ENCODE results near the gene CD300E.
"Not testable (repeated sequence)": the region's sequence is repeated elsewhere in the genome, so short reads cannot be mapped to it uniquely, and the experiment has no call there.

CD300E gene

DNA sequence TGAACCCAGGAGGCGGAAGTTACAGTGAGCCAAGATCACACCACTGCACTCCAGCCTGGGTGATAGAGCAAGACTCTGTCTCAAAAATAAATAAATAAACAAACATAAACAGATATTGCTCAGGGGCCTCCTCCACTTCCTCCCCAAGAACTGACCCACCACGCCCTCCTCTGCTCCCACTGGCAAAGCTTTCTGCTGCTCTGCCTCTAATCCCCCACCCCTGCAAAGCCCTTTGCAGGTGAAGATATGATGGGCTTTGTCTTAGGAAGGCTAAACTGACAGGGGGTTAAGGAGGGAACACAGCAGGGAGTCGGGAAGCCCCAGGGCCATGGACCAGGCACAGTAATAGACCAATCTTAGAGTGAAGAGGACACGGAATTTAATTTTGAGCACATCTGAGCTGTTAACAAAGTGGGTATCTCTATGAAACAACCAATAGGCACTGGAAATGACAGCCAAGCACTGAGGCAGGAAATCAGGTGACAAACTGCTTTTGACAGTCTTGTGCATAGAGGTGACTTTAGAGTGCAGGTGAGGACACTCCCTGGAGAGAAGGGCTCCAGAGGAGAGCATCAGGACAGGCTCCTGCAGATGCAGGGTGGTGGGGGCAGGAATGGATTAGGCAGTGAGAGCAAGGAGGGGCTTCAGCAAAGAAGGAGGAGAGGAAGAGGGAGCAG lies 25.1 kb downstream of the CD300E start:
- DNase-seq, result no peak

DNA sequence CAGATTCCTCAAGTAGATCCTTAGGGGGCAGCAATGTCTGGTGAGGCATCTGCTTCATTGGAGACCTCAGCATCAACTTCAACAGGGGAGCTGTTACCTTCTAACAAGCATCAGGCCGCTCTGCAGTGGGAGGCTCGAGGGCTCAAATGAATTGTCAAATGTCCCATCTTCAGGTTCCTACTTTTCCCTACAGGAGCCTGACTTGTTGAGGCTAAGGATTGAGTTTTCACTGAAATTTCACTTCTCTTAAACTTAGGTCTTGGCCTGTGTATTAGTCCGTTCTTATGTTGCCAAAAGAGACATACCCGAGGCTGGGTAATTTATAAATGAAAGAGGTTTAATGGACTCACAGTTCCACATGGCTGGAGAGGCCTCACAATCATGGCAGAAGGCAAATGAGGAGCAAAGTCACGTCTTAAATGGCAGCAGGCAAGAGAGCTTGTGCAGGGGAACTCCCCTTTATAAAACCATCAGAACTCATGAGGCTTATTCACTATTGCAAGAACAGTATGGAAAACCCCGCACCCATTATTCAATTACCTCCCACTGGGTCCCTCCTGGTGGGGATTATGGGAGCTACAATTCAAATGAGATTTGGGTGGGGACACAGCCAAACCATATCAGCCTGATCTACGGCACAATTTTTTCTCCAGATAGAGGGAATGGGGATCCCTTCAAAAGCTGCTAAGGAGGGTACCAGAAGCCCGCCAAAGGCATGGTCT lies 26.3 kb downstream of the CD300E start:
- DNase-seq, result no peak

DNA sequence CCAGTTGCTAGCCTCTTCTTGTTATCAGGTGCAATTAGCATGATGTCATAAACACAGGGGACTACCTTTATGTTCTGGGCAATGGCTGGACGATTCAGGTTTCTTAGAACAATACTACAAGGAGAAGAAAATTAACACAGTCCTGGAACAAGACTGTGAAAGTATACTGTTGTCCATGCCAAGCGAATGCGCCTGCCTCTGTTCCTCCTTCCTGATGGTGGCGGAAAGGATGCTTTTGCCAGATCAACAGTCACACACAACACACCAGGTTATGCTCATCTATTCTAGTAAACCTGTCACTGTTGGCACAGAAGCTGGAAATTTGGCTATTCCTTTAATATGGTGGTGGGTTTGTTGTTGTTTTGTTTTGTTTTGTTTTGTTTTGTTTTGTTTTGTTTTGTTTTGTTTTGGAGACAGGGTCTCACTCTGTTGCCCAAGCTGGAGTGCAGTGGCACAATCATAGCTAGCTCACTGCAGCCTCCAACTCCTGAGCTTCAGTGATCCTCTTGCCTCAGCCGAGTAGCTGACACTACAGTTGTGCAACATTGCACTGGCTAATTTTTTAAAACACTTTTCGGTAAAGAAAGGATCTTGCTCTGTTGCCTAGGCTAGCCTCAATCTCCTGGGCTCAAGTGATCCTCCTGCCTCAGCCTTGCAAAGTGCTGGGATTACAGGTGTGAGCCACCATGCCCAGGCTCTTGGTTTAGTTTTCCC lies 28.3 kb downstream of the CD300E start:
- DNase-seq, result no peak

DNA sequence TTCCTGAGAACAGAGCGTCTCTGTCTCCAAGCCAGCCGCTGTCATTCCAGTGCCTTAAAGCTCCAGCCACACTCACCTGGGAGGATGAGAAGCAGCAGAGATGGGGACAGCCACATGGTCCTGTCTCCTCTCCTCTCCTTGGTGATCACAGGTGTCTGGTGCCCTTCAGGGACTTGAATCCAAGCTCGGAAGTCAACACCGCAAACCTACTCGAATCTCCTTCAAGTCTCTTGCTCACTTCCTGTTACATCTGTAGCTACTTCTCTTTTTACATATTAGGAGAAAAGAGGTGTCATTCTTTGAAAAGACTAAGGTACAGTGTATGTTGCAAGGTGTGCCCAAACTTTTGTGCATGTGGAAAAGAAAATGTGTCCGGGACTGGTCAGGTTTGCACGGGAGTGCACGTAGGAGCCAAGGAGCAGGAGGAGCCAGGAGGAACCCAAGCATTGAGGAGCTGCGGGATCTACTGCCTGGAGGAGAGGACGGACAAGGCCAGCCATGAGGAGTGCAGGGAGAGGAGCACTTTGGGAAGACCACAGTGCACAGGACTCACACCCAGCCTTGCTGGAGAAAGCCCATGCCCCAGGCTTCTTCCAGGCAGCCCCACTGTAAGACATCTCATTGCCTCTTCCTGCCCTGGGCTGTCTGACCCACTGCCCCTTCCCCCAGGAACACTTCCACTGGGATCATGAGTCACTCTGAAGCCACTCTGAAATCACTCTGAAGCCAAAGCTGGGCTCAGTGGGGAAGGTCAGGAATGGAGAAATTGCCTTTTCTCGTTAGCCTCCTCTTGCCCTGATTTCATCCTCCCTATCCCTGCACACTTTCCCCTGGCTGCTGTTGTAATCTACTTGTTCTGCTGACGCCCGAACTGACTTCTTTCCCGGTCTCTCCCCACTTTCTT lies 31.2 kb downstream of the CD300E start, which contains the start of gene CD300LD:
Gene CD300LD, minus strand, starts transcription at position 197 of the 904 bp plus-strand sequence. Its CDS starts 81 bp downstream, at position 116.
- DNase-seq, result peak; percentile 33 to 45

DNA sequence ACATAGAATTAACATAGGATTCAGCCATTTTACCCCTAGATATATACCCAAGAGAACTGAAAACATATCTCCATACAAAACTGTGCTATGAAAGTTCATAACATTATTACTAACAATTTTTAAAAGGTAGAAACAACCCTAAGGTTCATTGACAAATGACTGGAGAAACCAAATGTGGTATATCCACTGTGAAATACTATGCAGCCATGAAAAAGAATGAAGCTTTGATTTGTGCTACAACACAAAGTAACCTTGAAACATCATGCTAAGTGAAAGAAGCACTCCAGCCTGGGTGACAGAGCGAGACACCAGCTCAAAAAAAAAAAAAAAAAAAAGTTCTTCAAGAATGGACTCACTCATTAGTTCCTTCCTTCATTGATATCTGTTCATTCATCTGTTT lies 32.0 kb downstream of the CD300E start:
- no peak for DNase-seq

DNA sequence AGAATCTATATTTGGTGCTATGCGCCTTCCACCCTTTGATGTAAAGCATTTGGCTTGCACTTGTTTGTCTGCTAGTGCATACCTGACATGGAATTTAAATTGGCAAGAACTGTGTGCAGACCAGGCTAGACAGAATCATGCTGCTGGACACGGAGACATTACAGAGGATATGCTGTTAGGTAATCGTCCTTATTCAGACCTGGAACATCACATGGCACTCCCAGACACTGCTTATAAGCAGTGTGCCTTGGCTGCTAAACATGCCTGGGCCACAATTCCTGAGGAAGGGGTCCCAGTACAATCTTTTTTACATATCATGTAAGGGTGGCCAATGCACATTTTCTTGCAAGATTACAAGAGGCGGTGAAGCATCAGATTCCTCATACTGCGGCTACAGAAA lies 37.8 kb downstream of the CD300E start:
- DNase-seq, result no peak

DNA sequence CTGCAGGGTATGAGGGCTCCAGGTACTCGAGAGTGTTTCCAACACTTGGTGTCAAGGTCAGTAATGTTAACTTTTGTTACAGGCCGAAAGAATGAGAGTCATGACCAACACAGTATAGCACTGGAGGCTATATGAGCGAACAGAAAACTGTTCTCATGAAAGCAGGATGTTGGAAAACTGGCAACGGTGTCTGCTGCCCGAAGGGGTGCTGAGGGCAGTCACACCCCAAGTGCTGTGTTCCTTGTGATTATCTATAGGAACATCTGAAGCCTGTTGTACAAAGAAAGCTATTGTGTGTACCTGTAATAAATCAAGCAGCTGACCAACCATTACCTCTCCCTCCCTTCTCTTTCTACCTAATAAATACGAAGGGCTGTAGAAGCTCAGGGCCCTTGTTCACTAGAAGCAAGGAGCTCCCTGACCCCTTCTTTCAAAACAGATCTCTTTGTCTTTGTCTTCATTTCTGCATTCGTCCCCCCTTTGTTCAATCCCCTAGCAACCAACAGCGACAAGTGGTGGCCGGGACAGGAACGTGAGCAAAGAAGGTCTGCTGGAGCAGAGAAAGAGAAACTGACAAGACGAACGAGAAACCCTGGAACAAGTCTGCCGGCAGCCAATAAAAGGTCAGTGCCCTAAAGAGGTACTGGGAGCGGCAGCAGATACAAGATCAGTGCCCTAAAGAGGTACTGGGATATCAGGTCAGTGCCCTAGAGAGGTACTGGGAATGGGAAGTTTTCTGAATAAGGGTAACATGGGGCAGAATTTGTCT lies 39.1 kb downstream of the CD300E start:
- DNase-seq, result no peak

DNA sequence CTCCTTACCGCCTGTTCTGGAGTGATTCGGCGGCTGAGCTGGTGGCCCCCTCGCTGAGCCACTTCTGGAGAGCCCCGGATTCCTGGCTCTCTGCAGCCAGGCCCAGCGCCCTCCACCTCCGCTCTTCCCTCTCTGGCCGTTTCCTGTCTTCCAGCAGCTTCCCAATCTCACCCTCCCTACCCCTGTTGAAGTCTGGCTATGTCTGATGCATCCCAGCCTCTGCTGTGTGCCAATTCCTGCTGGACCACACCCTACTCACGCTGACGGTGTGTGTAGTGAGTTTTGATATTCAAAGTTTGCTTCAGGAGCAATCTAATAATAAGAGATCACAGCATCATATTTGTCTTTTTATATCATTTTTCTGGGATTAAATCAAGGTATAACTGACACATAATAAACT lies 40.9 kb downstream of the CD300E start:
- no peak for DNase-seq

DNA sequence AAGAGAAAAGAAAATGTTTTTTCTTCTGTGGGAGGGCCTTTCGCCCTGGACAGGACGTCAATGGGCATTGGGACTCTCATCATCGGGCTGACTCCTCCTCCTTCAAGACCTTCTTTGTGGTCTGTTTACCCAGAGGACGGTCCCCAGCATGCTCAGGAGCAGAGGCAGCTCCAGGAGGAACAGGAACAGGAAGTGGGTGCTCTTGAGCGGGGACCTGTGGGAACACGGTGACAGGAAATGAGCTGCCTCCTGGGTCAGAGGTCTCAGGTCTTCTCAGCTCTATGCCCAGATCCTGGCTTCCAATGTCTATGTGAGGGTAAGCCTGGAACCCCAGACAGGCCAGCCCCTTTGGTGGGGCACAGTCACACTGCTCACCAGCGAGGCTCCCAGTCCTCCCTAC lies 43.6 kb downstream of the CD300E start:
- DNase-seq, result no peak

DNA sequence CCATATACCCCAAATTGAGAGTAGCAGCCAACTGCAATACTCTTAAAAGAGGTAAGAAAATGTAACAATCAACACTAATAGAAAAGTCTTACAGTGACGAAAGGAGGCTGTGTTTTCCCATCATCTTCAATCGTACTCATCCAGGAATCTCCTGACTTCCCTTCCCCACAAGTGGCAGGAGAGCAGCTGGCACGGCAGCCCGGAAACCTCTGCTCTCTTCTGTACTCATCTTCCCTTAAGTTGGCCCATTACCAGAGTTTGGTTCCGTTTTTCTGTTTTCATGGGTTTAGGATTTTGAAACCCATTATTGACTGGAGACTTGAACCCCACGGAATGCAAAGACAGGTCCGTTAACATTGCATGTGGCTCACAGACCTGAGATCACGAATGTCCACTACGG lies 44.6 kb downstream of the CD300E start:
- DNase-seq, result no peak

DNA sequence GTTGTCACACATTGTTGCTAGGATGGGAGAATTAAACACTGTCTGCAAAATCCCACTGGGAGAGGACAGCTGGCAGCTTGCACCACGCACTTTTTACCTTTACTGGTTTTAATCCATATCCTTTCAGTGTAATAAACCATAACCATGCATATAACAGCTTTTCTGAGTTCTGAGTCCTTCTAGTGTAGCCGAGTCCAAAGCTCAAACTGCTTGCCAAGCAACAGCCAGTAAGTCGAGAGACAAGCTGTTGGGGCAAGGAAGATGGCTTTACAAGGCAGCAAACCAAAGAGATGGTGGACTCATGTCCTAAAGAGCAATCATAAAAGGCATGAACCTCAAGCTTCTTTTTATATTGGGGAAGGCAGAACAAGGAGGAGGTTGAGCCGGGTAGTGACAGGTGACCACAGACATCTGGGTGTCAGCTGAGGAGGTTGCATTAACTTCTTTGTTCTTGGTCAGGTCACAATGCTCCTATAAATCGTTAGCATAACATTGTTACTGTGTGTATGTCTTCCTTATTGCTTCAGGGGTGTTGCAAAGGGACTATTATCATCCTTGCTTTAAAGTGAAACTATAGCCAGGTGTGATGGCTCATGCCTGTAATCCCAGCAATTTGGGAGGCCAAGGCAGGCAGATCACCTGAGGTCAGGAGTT lies 48.9 kb downstream of the CD300E start:
- no peak for DNase-seq

DNA sequence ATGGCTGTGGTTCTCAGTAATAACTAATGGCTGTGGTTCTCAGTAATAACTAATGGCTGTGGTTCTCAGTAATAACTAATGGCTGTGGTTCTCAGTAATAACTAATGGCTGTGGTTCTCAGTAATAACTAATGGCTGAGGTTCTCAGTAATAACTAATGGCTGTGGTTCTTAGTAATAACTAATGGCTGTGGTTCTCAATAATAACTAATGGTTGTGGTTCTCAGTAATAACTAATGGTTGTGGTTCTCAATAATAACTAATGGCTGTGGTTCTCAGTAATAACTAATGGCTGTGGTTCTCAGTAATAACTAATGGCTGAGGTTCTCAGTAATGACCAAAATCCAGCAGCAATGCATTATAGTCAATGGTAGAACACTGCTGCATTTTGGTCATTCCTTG lies 49.9 kb downstream of the CD300E start:
- not testable (repeated sequence) for DNase-seq

DNA sequence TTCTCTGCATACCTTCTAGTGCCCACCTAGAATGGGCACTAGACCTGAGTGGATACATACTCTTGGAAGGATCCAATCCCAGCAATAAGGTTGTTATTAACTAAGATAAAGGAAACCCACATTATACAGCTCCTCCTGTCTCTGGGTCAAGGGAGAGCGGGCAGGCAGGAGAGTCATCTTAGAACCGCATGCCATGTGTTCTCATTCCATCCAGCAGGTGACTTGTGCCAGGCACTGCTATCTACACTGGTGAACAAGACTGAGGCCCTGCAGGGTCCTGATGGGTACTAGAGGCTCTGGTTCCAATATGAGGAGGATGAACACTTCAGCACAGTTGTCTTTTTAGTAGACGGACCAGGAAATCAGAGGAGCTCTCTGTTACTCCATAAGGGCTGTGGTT lies 50.4 kb downstream of the CD300E start:
- DNase-seq, result no peak

DNA sequence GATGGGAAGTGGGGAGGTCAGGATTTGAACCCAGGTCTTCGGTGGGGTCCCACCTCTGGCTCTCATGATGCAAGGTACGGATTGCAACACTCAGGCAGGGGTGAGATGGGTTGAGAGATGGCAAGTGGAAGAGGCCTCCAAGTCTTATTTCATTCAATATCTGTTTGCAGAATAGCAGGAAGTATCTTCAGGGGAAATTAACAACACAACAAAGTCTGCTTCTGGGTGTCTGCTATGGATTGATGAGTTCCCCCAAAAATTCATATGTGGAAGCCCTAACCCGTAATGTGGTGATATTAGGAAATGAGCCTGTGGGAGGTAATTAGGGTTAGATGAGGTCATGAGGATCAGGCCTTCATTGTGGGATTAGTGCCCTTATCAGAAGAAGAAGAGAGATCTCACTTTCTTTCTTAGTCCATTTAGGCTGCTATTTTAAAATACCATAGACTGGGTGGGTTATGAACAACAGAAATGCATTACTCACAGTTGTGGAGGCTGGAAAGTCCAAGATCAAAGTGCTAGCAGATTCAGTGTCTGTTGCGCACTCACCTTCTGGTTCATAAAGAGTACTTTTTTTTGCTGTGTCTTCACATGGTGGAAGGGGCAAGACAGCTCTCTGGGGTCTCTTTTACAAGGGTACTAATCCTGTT lies 51.8 kb downstream of the CD300E start:
- DNase-seq, result no peak

DNA sequence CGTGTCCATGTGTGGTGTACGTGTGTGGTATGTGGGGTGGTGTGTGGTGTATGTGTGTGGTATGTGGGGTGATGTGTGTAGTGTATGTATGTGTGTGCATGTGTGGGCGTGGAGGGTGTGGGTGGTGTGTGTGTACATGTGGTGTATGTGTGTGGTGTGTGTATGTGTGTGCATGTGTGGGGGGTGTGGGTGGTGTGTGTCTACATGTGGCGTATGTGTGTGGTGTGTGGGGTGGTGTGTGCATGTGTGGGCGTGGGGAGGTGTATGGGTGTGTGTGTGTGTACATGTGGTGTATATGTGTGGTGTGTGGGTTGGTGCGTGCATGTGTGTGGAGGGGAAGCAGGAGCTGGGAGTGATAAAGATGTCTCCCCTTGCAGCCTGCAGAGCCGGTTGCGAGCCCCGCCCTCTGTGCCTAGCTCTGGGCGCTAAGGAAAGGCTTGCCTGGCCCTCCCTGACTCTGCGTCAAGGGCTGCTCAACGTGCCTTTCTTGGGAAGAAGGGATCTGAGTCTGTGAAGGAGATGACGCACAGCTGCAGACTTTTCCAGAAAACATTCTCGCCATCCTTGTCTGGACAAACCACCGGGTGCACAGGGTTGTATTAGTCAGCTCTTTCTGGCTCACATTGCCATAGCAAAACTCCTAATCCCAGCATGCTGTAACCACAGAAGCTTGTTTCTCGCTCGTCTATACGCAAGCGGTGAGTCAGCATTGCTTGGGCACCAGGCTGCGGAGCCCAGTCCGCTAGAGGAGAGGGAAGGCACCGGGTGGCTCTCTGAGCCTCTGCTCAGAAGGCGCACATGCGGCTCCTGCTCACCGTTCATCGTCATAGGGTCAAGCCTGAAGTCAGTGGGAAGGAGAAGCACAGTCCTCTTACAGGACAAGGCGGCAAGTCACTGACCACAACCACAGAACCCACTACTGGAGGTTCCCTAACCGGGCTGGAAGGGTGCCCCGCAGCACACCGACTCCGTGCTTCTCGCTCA lies 54.2 kb downstream of the CD300E start:
- peak; percentile 85 to 96 for DNase-seq

DNA sequence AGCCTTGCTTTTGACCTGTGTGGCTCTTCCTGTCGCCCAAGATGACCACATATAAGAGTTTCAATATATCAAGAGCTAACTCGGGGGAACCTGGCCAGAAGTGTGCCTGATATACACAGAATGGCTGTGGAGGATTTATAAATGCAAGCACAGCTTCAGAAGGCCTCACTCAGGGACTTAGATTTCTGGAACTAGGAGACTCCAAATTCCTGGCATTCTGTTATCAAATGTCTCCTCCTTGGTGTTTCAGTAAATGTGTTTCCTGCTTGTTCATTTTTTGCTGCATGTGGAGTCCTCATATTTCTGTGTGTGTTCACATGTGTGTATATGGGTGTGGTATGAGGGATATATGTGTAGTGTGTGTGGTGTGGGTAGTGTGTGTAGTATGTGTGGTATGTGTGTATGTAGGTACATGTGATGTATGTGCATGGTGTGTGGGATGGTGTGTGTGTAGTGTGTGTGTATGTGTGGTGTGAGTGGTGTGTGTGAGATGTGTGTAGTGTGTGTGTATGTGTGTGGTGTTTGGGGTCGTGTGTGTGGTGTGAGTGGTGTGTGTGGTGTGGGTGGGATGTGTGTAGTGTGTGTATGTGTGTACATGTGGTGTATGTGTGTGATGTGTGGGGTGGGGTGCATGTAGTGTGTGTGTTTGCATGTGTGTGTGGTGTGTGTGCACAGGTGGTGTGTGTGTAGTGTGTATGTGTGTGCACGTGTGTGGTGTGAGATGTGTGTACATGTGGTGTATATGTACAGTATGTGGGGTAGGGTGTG lies 55.2 kb downstream of the CD300E start:
- no peak for DNase-seq

DNA sequence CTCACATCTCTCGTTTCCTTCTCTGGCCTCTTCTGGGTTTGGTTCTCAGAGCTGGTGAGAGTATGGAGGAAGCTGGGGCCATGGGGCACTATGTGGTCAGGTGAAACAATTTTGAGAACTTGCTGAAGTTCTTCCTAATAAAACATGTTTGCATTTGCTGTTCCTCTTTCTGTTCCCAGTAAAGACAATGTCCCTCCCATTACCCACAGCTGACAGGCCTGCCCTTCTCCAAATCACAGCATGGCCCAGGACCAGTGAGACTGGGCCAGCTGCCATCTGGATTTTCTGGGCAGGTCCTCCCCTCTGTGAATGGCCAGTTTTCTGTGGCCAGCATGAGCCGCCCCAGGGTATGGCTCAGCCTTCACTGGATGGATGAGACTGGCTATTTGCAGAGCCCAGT lies 56.1 kb downstream of the CD300E start, which contains the start of gene CD300H:
Gene CD300H, minus strand, starts transcription at position 113 of the 400 bp plus-strand sequence.
- DNase-seq, result no peak

DNA sequence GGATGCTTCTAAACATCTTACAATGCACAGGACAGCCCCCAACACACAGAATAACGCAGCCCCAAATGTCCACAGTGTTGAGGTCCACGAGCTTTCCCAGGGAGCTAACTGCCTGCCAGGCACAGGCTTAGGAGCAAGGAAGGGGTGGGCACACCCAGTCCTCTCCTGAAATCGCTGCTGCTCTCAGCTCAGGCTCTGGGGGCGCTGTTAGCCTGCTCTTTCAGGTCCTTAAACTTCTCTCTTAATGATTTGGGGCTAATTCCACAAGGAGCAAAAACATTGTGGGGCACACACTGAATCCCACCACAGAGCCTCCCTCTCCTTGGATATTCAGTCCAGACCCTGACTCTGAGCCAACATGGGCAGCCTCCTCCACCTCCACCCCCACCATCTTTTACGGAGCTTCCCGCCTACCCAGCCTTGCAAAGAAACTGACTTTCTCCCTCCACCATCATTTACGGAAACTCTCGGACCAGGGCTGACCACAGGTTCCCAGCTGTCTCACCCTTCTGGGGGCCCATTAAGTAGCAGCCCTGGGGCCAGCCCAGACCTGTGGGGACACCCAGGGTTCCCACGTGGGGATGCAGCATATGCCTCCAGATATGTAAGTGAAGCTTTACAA lies 57.3 kb downstream of the CD300E start:
- peak; percentile 31 to 66 for DNase-seq
